T-helper 2 cell treated with Interferon-gamma antibody and Interleukin-4, amounts not matched to agents 100 ng/mL and 5 ng/mL, for 36 hours (primary cell): ENCODE results near the gene ALG9. TPM values are rescaled to one million over a fixed set of nuclear protein-coding genes. Genes with fewer than 3 reads are reported as not detected.

Source experiments
- intact Hi-C: fragments of 100-400 bp; cut with micrococcal nuclease; formaldehyde crosslinking; loops from one replicate; pipeline ENCODE4 v1.15.1; 2023
- total RNA-seq: library from RNA; stranded (reverse); gene quantifications from 2 replicates; pipeline ENCODE4 v1.2.3, GENCODE V29; 2022

ALG9 gene
- total RNA-seq, 1 donor from 2014 or later: 31.8 TPM

DNA sequence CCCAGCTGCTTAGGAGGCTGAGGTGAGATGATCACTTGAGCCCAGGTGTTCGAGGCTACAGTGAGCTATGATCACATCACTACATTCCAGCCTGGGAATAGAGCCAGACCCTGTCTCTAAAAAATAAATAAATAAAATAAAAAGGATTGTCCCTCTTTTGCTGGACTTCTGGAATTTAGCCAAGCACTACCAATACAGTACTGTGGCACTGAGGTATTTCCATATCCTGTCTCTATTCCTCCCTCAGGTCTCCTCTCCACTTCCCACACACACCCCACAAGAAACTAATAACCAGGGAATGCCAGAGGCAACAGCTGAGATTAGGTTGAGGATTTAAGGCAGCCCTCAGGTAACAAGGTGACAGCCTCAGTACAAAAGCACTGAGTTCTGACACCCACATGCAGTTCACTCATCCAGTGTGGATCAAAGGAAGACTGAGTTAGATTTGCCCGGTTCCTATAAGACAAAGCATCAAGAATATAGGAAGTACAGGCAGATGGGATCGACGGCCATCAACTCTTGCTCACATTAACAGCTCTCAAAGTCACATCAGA, 100.7 kb downstream of the ALG9 start:
- intact Hi-C loops: no loop called here

DNA sequence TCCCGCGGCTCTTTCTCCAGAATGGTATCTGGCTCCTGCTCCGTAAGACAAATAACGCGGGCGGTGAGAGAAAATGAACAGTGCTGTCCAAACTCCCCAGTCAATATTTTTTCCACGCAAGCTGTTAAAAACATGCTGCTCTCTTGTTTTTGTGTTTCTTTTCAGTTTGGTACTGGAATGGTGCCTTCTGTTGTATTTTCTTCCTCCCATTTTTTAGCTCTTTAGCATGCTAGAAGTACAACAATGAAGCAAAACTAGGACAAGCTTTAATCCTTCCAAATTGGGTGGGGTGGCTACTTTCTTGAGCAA, 104.6 kb downstream of the ALG9 start:
- intact Hi-C loops: loop anchor here (1.0 to 5.0 kb wide), 8 partner anchors 76 to 321 kb away; partner anchors contain the start of genes ALG9, CFAP68, DLAT and FDXACB1

DNA sequence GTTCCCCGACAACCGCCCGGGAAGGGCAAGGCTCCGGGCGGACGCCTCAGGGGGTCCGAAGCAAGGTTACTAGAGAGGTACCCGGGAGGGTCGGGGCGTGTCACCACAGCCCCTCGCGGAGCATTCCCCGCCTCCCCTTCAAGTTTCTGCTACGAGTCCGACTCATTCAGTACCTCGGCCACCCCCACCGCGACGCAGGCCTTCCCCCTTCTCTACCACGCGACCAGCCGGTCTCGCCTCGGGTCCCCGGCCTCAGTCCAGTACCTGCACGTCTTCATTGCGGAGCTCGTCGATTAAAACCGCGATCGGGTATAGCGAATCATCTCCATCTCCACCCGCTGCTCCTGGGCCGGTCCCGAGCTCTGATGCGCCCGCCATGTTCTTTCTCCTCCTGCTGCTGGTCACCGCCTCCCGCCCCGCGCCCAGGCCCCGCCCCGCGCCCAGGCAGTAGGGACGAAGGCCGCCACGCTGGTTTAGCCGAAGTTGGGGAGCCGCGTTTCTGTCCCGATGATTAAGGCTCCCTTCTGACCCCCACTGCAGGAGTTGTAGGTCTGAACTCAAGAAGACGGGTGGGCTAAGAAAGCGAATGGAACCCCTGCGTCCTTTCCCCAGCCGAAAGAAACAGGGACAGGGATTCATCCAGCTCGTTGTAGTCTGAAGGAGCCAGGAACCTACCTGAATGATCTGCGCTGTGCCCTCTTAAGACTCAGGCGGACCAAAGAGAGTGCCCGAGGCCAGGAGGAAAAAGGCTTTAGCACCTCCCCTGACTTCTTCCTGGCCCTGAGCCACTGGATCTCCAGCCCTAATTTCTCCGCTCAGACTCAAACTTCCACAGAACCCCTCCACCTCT, 105.2 kb downstream of the ALG9 start, which contains the start of gene PPP2R1B:
PPP2R1B (minus strand) TSS at position 406 of the 850 bp plus-strand sequence; CDS start at position 378, 28 bp downstream.
- intact Hi-C loops: loop anchor here (1.0 to 5.0 kb wide), 8 partner anchors 76 to 321 kb away; partner anchors contain the start of genes ALG9, CFAP68, DLAT and FDXACB1

DNA sequence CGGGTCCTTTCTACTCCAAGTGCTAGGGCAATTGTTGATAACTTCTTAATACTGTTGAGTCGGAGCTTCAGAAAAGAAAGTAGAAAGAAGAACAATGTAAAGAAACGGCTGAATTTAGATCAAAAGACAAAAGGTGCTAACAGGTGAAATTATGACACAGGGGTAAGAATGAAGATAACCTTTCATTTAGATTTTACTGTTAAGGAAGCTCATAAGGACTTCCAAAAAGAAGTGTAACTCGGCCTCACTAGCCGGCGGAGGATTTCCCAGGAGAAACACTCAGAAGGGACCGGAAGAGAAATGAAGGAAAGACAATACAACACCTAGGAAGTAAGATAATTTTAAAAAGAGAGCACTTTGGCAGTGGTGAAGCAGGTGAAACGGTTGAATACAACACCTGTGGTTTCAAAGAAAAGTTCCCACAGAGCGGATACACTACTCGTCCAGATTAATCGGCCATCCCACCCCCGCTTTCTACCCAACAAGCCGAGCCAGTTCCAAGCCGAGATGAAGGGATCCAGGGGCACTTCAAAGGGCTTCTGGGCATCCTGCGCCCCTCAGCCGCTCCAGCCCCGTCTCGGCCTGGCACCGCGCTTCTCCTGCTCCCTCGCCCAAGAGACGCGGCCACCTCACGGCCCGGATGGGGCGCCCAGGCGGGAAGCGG, 105.9 kb downstream of the ALG9 start:
- intact Hi-C loops: loop anchor here (5.0 kb wide), 3 partner anchors 77 to 322 kb away; partner anchors contain the start of genes DLAT, SDHD and TIMM8B

DNA sequence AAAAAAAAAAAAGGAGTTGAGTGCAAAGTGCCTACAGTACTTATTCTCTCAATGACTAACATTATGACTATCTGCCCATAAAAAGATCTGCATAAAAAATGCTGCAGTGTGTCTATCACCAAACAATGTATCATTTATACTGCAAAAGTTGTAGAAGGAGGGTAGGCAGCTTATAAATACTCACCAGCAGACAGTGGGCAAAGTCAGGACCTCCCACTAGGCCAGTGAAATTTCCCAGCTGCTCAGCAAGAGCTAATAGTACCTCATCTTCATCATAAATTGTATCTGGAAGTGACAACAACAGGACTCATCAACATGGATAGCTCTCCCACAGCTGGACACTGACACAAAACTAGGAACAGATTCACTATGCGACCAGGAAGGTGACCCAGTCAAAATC, 106.8 kb downstream of the ALG9 start:
- intact Hi-C loops: loop anchor here (5.0 kb wide), 3 partner anchors 78 to 323 kb away; partner anchors contain the start of genes DLAT, SDHD and TIMM8B

DNA sequence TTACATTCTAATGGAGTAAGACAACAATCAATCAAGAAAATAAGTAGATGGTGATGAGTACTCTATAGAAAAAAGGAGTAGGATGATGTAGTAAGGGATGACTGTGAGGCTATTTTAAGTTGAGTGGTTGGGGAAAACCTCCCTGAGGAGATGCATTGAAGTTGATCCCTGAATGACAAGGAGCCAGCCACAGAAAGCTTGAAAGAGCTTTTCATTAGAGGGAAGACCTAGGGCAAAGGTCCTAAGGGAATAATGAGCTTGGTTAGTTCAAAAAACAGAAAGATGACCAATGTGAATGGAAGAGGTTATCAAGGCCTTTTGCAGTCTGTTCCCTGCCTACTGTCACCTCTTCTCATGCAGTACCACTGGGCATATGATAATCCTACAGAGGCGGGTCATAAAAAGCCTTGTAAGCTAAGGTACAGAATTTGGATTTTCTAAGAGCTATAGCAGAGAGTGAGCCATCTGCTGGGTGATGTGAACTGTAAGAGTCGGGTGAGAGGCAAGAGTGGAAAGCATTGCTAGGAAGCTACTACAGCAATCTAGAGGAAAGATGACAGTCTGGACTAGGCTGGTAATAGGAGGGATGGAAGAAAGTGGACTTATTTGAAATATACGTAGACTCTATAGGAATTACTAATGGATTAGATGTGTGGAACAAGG, 108.3 kb downstream of the ALG9 start:
- intact Hi-C loops: no loop called here

DNA sequence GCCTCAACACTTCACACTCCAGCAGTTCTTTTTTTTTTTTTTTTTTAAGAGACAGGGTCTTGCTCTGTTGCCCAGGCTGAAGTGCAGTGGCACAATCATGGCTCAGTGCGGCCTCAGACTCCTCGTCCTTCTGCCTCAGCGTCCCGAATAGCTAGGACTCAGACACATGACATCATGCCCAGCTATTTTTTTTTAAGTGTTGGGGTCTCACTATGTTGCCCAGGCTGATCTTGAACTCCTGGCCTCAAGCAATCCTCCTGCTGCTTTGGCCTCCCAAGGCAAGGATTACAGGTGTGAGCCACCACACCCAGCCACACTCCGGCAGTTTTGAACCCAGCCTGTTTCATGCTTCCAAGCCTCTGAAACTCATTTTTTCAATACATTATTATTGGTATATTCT, 108.9 kb downstream of the ALG9 start:
- intact Hi-C loops: no loop called here

DNA sequence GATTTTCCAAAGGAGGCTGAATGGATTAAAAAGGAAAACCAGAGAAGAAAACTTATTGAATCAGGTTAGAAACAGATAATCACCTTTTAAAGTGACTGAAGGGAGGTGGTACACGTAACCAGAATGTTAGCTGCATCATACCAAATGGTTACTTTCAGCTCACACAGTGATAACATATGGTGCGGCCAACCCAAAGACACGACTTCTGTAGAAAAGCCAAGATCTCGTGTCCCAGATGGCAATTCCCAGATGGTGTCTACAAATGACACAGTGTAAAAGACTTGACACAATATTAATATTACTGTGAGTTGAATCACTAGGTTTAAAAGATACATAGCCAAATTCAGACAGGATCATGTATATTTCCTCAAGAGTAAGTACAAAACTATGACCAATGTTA, 110.3 kb downstream of the ALG9 start:
- intact Hi-C loops: no loop called here

DNA sequence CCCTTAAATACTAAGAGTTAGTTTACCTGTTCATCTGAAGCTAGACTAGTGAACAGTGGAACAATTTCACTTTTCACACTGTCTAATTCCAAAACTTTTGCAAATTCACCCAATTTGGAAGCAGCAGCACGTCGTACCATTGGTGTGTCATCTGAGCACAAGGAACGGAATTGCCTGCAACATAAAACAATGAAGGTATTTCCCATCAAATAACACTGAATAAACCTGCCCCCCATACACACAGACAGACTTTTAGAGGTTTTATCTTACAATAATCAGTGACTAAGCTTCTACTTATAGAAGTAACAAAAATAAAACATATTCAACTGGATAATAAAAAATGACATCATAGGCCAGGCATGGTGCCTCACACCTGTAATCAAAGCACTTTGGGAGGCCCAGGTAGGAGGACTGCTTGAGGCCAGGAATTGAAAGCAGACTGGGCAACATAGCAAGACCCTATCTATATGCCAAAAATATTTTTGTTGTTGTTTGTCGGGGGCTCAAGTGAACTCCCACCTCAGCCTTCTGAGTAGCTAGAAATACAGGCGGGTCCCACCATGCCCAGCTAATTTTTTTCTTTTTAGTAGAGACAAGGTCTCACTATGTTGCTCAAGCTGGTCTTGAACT, 111.5 kb downstream of the ALG9 start:
- intact Hi-C loops: no loop called here

DNA sequence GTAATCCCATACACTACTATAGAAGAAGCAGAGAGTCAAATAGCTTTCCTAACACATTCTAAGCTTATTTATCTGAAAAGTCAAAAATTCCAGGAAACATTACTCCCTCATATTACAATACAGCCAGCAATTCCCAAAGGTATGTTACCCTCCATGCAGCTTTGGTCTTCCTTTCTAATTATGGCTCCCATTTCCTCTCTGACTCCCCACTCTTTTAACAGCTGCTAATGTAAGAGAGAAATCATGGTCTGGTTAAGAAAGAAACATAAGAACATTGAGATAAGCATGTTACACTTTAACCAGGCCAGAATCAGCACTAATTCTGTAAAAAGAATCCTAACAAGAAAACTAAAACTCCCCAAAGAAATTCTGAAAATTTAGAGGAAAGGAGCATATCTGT, 112.0 kb downstream of the ALG9 start:
- intact Hi-C loops: no loop called here

DNA sequence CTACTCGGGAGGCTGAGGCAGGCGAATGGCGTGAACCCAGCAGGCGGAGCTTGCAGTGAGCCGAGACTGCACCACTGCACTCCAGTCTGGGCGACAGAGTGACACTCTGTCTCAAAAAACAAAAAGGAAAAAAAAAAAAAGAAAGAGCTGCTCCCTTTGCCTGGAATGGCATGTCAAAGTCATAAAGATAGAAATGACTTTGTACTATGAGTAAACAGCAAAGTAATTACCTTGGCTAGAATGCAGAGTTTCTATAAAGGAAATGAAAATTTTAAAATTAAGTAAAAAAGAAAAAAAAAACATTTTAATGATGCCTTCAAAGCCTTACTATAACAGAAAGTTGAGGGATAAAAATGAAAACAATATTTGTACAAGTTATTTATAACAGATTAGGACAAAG, 115.3 kb downstream of the ALG9 start:
- intact Hi-C loops: no loop called here

DNA sequence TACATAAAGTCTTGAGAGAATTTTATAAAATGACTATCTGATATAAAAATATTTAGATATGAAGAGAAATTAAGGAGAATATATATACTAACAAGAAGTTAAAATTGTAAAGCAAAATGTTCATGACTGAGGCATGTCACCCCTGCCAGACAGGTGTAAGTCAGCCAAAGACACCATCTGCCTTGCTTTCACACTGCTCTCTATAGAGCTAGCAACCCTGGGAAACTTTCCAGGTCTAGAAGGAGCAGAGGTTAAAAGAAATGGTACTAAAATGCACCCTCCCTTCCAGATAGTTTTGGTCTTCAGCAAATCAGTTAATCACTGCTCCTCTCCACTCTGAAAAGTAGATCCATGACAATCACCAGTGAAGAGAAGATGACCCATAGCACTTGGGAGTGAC, 121.7 kb downstream of the ALG9 start:
- intact Hi-C loops: no loop called here

DNA sequence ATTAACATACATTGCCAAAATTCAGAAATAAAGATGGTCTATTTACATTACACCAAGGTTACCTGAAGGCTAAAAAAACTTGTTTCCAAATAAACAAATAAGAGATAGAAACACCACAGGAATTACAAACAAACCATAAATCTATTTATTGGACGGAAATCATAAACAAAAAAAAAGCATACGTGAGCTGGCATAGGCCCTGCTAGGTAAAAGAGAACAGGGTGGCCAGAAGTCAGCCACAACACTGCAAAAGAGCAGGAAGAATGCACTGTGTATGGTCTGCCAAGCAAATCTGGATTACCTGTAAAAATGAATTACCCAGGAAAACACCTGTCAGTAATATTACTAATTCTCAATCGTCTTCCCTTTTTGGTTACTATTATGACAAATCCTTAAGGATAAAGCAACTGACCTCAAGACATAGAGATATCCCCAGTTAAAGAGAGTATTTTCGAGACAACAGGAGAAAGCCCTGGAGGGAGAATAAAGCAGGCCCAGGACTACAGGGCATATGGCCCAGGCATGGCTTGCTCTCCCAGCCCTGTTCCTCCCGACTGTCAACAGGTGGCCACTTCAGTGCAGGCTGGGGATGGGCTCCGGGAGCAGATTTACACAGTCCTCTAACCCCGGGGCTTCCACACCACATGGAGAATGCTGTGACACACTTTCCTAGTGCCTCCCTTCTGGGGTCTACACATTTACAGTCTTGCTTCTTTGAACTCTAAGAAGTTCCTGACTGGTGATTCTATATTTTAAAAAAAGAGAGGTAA, 123.2 kb downstream of the ALG9 start:
- intact Hi-C loops: no loop called here

DNA sequence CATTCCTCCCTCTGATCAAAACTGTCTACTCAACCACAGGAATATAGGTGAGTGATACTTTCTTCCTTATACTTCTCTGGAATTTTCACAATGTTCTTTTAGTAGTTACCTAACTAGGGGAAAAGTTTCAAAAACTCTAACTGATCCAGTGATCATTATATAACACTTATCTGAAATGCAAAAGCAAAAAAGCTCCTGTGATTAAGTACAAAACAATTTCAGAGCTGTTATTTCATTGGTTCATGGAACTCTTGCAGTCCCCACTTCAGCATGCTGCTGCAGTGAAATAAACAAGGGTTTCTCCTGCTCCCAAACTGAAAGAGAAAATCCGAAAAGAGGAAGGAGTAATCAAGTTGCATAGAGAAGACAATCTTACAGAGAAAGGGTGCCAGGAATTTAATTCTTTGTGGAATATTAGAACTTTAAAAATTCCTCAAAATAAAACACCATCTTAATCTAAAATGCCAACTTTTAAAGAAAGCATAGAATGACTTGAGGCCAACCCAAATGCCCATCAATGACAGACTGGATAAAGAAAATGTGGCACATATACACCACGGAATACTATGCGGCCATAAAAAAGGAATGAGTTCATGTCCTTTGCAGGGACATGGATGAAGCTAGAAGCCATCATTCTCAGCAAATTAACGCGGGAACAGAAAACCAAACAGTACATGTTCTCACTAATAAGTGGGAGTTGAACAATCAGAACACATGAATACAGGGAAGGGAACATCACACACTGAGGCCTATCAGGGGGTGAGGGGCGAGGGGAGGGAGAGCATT, 125.5 kb downstream of the ALG9 start:
- intact Hi-C loops: no loop called here

DNA sequence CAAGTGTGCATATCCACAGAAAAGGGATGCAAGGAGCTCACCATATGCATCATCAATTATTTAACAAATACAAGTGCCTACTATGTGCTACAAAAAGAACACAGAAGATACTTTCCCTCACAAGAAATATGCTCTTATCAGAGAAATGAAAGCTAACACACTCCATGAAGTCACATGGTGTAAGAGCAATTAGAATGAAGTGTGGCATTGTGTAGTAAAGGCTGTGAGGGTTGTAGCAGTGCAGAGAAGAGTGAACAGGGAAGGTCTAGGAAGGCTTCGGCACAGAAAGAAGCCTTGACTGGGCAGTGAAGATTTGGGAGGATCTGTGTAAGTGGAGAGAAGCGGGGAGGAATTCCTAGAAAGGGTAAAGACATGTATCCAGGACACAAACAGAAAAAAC, 127.7 kb downstream of the ALG9 start:
- intact Hi-C loops: no loop called here

DNA sequence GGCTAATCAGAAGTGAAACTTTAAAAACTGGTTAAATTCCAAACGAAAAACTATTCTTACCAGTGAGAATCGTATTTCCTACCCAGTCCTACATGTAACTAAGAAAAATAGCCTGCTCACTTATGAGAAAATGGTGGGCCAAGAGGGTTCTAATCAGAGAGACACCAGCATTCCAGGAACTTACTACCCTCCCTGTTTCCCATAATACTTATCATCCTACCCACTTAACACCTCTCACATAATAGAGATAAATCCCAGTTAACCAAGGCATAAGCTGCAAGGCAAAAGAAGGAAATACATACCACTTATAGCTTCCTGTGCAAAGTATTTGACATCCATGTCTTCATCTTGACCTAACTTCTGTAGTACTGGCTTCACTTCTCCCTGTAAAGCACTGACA, 129.6 kb downstream of the ALG9 start:
- intact Hi-C loops: no loop called here

DNA sequence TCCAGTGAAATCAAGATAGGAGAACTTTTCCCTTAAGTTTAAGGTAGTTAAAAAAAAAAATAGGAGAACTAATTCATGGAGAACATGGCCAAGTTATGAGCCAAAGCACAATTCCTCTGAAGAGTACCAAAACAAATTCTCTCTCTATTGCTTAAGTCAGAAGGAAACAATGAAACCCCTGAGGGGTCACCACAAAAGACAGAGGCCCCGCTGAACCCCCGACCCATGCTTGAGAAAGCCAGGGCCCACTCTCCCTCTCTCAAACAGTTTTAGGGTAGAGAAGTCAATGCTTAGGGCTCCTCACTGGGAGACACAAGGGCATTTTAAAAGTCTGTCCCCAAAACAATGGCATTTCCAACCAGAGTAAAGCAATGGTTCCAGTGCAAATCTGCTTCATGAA, 132.1 kb downstream of the ALG9 start:
- intact Hi-C loops: no loop called here

DNA sequence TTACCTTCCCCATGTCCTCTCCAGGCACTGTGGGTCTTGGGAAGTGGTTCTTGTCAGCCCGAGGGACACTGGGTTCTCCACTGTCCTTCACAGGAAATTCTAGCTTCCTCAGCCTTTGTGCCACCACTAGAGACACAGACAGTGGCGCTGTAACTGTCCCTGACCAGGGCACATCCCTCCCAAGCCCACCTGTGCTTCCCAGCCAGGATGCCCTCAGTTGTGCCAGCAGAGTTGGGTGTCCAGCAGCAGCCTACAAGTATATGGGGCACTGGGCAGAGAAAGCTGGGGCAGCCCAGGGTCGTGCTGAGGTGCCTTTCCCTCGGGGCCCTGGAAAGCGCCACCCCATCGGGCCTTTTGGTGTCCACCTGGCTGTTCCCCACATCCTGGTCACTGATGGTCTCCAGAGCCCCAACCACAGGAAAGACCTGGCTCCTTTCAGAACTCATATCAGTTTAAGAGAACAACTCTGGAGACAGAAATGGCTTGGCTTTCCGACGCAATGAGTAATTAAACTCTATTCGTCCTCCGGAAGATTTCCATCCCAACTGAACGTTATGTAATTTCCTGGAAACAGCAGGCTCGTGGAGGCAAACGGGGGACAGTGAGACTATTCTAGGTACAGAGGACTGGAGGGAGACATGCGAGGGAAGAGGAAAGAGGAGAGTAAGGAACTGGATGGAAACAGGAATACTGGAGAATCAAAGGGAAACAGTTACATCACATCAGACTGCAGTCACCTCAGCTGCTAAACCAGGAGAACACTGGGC, 133.8 kb downstream of the ALG9 start:
- intact Hi-C loops: no loop called here
